Glutamatergic neuron (in vitro differentiated cells): ENCODE data around the gene SIGLEC11. TPM values are rescaled to one million over a fixed set of nuclear protein-coding genes. Genes with fewer than 3 reads are reported as not detected.

ENCODE experiments used
- DNase-seq: peaks from one replicate; pipeline ENCODE4 v3.0.0; 2022
- H3K27ac Mint-ChIP-seq: one replicate; pipeline ENCODE4 v1.8.0; 2020; ENCODE audit warnings: mild to moderate bottlenecking, mixed read lengths, inconsistent platforms; ENCODE audit not compliant: unreplicated experiment
- H3K27me3 Mint-ChIP-seq: one replicate; pipeline ENCODE4 v1.8.0; 2020; ENCODE audit warnings: mild to moderate bottlenecking, moderate library complexity, mixed read lengths, inconsistent platforms; ENCODE audit not compliant: unreplicated experiment
- H3K36me3 Mint-ChIP-seq: one replicate; pipeline ENCODE4 v1.8.0; 2020; ENCODE audit warnings: mild to moderate bottlenecking, mixed read lengths, inconsistent platforms; ENCODE audit not compliant: unreplicated experiment
- H3K4me1 Mint-ChIP-seq: one replicate; pipeline ENCODE4 v1.8.0; 2020; ENCODE audit warnings: mild to moderate bottlenecking, low read depth, mixed read lengths, inconsistent platforms; ENCODE audit not compliant: unreplicated experiment
- H3K4me3 Mint-ChIP-seq: one replicate; pipeline ENCODE4 v1.8.0; 2020; ENCODE audit warnings: mild to moderate bottlenecking, mixed read lengths, inconsistent platforms; ENCODE audit not compliant: unreplicated experiment
- H3K9me3 Mint-ChIP-seq: one replicate; pipeline ENCODE4 v1.8.0; 2020; ENCODE audit warnings: mild to moderate bottlenecking, moderate library complexity, mixed read lengths, inconsistent platforms; ENCODE audit not compliant: unreplicated experiment
- CTCF ChIP-seq: fragments of 200-600 bp; sonication (generic); IDR thresholded peaks from one replicate; pipeline ENCODE4 v1.5.0; 2021; ENCODE audit not compliant: partially characterized antibody, unreplicated experiment
- total RNA-seq: library from RNA; stranded (reverse); fragmentation: NEBNext Ultra II Directional; extraction: Animal tissue kit (Norgen Biotek cat#: 25700); gene quantifications from one replicate; pipeline ENCODE4 v1.2.1, GENCODE V29; 2021; ENCODE audit not compliant: unreplicated experiment

Gene SIGLEC11
- total RNA-seq, 1 donor from 2014 or later: not detected

DNA sequence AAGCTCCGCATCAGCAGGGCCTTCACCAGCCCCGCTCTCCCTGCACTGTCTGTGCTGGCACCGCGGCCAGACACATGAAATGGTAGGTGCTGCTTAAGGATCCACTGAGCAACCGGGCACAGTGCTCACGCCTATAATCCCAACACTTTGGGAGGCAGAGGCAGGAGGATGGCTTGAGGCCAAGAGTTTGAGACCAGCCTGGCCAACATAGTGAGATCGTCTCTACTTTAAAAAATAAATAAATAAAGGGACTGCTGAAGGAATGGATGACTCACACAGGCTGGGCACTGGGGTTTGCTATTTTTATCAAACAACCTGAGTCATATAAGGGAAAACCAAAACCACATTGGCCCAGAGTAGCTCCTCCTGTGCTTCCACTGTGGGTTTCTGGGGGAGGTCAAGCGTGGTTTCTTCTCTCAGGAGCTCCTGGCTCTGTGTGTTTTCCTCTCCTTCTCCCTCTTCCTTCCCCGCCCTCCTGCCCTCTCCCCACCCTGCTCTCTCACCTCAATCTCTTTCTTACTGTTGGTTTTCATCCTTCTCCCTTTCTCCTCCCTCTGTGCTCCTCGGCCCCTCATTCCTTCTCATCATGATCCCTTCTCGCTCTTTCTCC is 42.9 kb upstream of the SIGLEC11 start:
- DNase-seq: no peak

GRCh38 chr19:50003254-50003788 is 42.3 kb upstream of the SIGLEC11 start:
- no peak for DNase-seq
- Mint-ChIP-seq H3K9me3 (peaks cover 4% of the 10 kb centered on the region), H3K36me3 (no peaks in the 10 kb centered on the region), H3K27ac (no peak overlapping the region), H3K4me1 (no peaks in the 10 kb centered on the region), H3K27me3 (peaks cover 6% of the 10 kb centered on the region), H3K4me3 (no peak overlapping the region)
- no peak for TF ChIP-seq CTCF

More for the DNA sequence above, 42.9 kb upstream of the SIGLEC11 start:
- Mint-ChIP-seq H3K4me3 (no peak overlapping the region), H3K36me3 (no peaks in the 10 kb centered on the region), H3K27me3 (peaks cover 6% of the 10 kb centered on the region), H3K9me3 (peaks cover 4% of the 10 kb centered on the region), H3K27ac (no peak overlapping the region), H3K4me1 (no peaks in the 10 kb centered on the region)
- TF ChIP-seq CTCF: no peak

- no peak overlapping the region for H3K4me3 Mint-ChIP-seq
- peaks cover 9% of the 10 kb centered on the region for H3K27me3 Mint-ChIP-seq
- peaks cover 2% of the 10 kb centered on the region for H3K9me3 Mint-ChIP-seq
- DNase-seq: no peak
- H3K4me1 Mint-ChIP-seq: no peaks in the 10 kb centered on the region
- H3K27ac Mint-ChIP-seq: no peak overlapping the region
- H3K36me3 Mint-ChIP-seq: no peaks in the 10 kb centered on the region
- TF ChIP-seq CTCF: no peak
These were observed 41.5 kb upstream of the SIGLEC11 start for GRCh38 chr19:50002386-50002960.

GRCh38 chr19:50001775-50002174 is 40.8 kb upstream of the SIGLEC11 start:
- no peak for TF ChIP-seq CTCF
- H3K4me3 Mint-ChIP-seq: no peak overlapping the region
- peaks cover 2% of the 10 kb centered on the region for H3K9me3 Mint-ChIP-seq
- no peak overlapping the region for H3K27ac Mint-ChIP-seq
- no peaks in the 10 kb centered on the region for H3K36me3 Mint-ChIP-seq
- H3K4me1 Mint-ChIP-seq: no peaks in the 10 kb centered on the region
- DNase-seq: no peak
- H3K27me3 Mint-ChIP-seq: peaks cover 7% of the 10 kb centered on the region
